GM18498 (cell line): Measurements from ENCODE around the gene CALD1.

Source experiments
- ATAC-seq: cut with Tn5 transposase; IDR thresholded peaks from one replicate; pipeline ENCODE4 v1.9.1; 2021; ENCODE audit warnings: mild to moderate bottlenecking, moderate library complexity; ENCODE audit not compliant: unreplicated experiment

Gene CALD1

DNA sequence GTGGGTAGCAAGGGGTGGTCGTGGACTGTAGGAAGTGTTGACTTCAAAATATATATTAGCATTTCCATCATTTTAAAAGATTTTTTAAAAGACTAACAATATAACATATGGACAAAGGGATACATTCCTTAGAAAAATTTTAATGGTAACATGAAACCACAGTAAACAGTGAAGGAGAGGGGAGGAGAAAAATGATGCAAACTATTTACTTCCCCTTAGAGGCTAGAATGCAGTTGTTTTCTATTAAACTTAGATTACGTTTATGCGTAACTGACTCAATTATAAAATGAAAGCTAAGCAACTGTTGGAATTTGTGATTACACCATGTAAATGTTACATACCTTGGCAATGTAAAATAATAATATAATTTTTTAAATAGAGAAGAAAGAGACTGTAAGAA lies 41.3 kb downstream of the CALD1 start:
- no peak for ATAC-seq

DNA sequence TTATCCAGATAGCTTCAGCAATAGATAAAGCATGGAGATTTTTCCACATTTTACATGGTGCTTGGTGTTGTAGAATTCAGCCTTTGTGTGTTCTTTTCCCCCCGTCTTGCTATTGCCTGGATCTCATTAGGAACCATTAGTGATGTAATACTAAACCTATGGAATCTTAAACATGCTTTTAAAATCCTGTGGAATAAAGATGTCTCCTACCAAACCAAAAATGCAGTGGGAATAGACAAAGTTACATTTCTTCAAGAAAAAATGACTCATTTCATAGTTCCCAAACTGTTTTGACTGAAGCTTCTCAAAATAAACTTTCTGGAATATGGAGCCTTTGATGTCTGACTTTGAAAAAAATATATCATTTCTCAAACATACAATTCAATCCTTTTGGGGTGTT lies 44.0 kb downstream of the CALD1 start:
- ATAC-seq, result no peak

- no peak for ATAC-seq
Observed at GRCh38 chr7:134825666-134826065, 46.2 kb downstream of the CALD1 start.

- no peak for ATAC-seq
Observed at GRCh38 chr7:134826105-134826504, 46.7 kb downstream of the CALD1 start.

GRCh38 chr7:134827436-134827835 lies 48.0 kb downstream of the CALD1 start:
- ATAC-seq, result no peak

DNA sequence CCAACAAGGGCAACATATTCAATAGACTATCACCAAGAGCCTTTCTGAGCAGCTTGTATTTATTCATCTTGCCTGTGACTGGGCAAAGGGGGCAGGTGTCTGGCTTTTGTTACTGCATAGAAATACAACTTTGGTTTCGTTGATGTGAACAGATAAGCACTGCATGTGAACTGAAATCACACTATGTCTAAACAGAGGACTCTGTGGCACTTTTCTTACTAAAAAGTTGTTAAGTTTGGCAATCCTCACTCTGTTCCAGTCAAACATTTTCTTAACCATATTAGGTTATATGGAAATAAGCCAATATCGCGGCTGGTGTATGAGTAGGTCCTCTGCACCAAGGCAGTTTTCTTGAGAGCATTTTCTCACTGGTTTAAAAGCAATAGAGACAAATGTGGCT lies 48.5 kb downstream of the CALD1 start:
- ATAC-seq, result no peak

GRCh38 chr7:134828361-134828760 lies 48.9 kb downstream of the CALD1 start:
- ATAC-seq, result no peak

- no peak for ATAC-seq
Observed at GRCh38 chr7:134829380-134829986, 50.0 kb downstream of the CALD1 start.

DNA sequence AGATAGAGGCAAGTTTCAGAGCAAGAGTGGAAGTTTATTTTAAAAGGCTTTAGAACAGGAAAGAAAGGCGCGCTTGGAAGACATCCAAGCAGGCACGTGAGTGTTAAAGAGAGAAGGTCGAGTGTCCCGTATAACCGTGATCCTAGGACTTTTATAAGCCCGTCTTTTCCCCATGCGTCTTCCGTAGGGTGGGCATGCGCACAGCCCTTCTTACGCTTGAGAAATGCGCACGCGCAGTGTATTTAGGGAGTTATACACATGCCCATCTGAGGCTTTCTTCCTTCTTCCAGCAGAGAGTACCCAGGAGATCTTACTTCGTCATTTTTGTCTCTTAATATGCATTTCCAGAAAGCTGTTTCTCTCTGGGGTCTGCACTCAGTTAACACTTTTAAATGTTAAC lies 52.4 kb downstream of the CALD1 start:
- no peak for ATAC-seq

DNA sequence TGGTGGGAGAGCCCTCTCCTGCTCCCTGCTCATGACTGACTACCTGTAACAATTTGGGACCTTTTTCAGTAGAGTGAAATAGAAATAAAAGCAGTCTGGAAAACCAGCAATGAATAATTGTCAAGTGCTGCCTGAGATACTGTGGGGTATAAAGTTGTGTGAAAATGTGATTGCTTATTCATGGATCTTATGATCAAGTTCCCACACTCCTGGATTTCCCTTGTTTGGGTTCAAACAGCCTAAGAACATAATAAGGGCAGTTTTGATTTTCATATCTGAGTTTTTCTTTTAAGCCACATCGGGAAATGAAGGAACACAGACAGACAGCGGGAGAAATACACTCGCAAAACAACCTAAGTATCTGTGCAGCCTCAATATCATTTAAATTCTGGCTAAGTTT lies 52.9 kb downstream of the CALD1 start:
- no peak for ATAC-seq

GRCh38 chr7:134834689-134835462 lies 55.4 kb downstream of the CALD1 start:
- no peak for ATAC-seq

GRCh38 chr7:134835463-134835823 lies 56.0 kb downstream of the CALD1 start:
- no peak for ATAC-seq

GRCh38 chr7:134836447-134836846 lies 57.0 kb downstream of the CALD1 start:
- ATAC-seq, result no peak

GRCh38 chr7:134839298-134839697 lies 59.9 kb downstream of the CALD1 start:
- ATAC-seq, result no peak

GRCh38 chr7:134842062-134842461 lies 62.6 kb downstream of the CALD1 start:
- ATAC-seq, result no peak

- no peak for ATAC-seq
Observed at GRCh38 chr7:134842886-134843430, 63.5 kb downstream of the CALD1 start.

DNA sequence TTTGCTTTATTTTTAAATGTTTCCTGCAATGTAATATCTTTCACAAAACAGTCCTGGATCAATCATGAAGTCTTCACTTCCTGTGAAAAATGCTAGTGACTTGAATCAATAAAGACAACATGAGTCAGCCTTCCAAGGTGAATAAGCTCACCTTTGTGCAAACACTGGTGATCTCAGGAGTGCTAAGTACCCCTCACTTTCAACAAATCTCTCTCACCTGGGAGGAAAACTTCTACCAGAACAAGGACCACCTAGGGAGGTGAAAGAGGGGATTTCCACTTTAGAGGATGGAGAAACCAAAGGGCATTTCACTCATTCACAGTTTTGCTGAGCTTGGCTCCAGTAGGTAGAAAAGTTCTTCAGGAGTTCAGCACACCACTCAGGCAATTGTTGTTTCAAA lies 64.8 kb downstream of the CALD1 start:
- no peak for ATAC-seq

- ATAC-seq, result peak; percentile 83
Observed at GRCh38 chr7:134845461-134845860, 66.0 kb downstream of the CALD1 start.

GRCh38 chr7:134847851-134848588 lies 68.6 kb downstream of the CALD1 start:
- no peak for ATAC-seq

- ATAC-seq, result no peak
Observed at GRCh38 chr7:134850066-134850465, 70.6 kb downstream of the CALD1 start.

DNA sequence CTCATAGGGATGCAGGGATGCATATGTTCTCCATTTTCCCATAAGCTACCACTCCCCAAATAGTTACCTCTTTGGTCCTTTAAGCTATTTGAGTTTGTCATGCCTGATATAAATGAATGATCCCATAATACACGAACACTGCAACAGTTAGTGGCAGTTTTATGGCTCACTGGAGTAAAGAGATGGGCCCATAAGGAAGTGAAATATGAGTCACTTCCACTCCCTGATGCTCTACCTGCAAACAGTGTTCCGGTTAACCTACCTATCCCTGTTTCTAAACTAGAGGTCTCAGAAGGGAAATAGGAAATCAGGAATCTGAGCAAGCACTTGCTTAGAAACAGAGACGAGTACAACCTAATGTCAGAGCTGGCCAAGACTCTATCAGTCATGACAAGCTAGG lies 71.7 kb downstream of the CALD1 start:
- ATAC-seq, result no peak

DNA sequence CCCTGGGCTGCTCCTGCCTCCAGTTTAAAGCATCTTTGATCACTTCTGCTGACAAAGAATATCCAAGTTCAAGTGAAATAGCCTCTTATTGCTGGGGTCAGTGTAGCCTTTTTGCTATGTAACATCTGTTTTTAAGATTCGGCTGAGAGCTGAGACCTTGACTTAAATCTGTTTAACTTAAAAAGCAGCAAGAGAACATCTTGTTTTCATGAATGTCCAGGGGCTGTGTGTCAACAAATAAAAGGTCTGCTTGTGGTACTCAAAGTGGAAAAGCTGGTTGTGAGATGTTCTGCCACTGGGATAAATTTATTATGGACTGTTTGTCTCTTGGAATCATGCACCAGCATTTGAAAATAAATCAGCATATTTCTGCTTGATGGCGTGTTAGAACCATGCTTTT lies 73.2 kb downstream of the CALD1 start:
- ATAC-seq, result no peak
